Measurements from ENCODE around the gene PNMA6E.

GRCh38 chrX:153375571-153375970 is 25.6 kb downstream of the PNMA6E start:
- TF ChIP-seq CTCF (IDR thresholded peaks at IDR 0.05) (no peak), POLR2A (IDR thresholded peaks at IDR 0.05) (no peak)
